22Rv1 (cell line): Measurements from ENCODE around the gene GTPBP1.

Source experiments
- H3K27ac ChIP-seq: fragments of 450-650 bp; 2 replicates; pipeline ENCODE4 v1.5.1; 2017
- ZFX ChIP-seq: fragments of 450-650 bp; IDR thresholded peaks from 2 replicates; pipeline ENCODE4 v1.6.1; 2017; ENCODE audit warnings: antibody characterized with exemption, borderline replicate concordance
- TF ChIP-seq, protein P1 (sequence below): fragments of 450-650 bp; IDR thresholded peaks from 2 replicates; pipeline ENCODE4 v1.5.1; 2017; ENCODE audit warnings: mild to moderate bottlenecking

Gene GTPBP1

DNA sequence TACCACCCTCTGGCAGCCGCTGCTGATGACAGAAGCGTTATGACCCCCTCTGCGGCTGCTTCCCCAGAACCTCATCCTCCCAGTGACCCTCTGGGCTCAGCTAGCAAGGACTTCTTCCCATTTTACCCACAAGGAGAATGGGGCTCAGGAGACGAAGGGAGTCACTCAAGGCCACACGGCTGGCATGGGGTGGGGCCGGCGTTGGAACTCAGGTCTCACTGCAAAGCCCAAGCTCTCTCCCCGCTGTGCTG is 66.8 kb downstream of the GTPBP1 start:
- no peak for TF ChIP-seq ZFX
- TF ChIP-seq, protein P1, sequence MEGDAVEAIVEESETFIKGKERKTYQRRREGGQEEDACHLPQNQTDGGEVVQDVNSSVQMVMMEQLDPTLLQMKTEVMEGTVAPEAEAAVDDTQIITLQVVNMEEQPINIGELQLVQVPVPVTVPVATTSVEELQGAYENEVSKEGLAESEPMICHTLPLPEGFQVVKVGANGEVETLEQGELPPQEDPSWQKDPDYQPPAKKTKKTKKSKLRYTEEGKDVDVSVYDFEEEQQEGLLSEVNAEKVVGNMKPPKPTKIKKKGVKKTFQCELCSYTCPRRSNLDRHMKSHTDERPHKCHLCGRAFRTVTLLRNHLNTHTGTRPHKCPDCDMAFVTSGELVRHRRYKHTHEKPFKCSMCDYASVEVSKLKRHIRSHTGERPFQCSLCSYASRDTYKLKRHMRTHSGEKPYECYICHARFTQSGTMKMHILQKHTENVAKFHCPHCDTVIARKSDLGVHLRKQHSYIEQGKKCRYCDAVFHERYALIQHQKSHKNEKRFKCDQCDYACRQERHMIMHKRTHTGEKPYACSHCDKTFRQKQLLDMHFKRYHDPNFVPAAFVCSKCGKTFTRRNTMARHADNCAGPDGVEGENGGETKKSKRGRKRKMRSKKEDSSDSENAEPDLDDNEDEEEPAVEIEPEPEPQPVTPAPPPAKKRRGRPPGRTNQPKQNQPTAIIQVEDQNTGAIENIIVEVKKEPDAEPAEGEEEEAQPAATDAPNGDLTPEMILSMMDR: no peak
- H3K27ac ChIP-seq: no peak overlapping the region

DNA sequence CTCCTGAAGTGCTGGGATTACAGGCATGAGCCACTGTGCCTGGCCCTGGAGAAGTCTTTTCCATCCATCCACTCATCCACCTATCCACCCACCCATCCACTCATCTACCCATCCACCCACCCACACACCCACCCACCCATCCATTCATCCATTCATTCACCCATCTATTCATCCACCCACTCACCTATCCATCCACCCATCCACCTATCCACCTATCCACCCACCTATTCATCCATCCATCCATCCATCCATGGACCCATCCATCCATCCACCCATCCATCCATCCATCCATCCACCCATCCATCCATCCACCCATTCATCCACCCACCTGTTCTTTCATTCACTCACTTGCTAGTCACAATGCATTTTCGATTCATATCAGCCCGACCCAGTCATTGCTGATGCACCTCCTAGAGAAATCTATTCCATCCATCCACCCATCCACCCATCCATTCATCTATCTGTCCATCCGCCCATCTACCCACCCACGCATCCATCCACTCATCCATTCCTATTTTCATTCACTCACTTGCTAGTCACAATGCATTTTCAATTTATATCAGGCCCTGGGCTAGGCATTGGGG is 67.7 kb downstream of the GTPBP1 start:
- H3K27ac ChIP-seq: no peak overlapping the region
- no peak for TF ChIP-seq ZFX
- TF ChIP-seq, protein P1: no peak

GRCh38 chr22:38774496-38775166 is 68.9 kb downstream of the GTPBP1 start:
- TF ChIP-seq ZFX: no peak
- TF ChIP-seq, protein P1: no peak
- no peak overlapping the region for H3K27ac ChIP-seq

GRCh38 chr22:38775656-38776055 is 69.9 kb downstream of the GTPBP1 start:
- H3K27ac ChIP-seq: no peak overlapping the region
- TF ChIP-seq ZFX: no peak
- TF ChIP-seq, protein P1: no peak

DNA sequence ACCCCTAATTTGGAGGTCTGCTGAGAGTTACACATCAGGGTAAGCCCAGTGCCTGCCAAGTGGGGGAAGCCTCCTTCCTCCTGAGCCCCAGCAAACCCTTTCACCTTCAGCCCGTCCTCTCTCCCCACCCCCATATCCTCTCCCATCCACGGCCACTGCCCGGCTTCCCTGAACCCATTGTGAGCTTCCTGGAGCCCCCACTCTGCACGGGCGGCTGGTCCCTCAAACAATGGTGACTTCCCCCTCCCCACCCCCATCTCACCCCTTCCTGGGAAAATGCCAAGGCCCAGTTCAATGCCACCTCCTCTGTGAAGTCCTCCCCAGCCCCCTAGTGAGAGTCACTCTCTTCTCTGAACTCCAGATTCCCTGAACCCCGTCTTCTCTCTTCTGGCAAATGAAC is 70.3 kb downstream of the GTPBP1 start:
- TF ChIP-seq, protein P1: no peak
- no peak for TF ChIP-seq ZFX
- H3K27ac ChIP-seq: no peak overlapping the region

DNA sequence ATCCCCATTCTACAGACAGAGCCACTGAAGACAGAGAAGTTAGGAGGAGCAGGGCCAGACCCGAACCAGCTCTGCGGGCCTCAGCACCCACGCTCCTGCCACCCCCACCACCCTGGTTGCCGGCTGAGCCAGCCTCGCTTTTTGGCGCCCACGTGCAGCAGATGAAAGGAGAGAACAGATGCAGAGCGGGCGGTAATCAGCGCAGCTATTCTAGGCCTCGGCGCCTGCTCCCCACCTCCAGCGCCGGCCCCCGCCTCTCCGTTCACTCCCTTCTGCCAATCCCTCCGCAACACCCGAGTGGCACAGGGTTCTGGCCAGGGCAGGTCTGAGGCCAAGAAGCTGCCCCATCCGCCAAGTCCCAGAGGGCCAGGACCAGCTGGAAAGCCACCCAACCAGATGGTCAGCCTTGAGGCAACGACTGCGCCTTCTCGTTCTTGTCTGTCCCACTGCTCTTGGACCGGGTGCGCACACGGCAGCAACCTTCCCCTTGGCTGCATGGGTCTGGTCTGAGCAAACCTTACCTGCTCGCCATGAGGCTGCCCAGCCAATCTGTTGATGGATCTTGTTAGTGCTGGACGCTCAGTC is 71.4 kb downstream of the GTPBP1 start:
- no peak overlapping the region for H3K27ac ChIP-seq
- no peak for TF ChIP-seq ZFX
- TF ChIP-seq, protein P1: no peak

GRCh38 chr22:38781033-38781432 is 75.3 kb downstream of the GTPBP1 start:
- TF ChIP-seq ZFX: no peak
- TF ChIP-seq, protein P1: no peak
- H3K27ac ChIP-seq: no peak overlapping the region
